Measurements from ENCODE around the gene EDNRB.
"Not testable (repeated sequence)": the region's sequence is repeated elsewhere in the genome, so short reads cannot be mapped to it uniquely, and the experiment has no call there.

Gene EDNRB

DNA sequence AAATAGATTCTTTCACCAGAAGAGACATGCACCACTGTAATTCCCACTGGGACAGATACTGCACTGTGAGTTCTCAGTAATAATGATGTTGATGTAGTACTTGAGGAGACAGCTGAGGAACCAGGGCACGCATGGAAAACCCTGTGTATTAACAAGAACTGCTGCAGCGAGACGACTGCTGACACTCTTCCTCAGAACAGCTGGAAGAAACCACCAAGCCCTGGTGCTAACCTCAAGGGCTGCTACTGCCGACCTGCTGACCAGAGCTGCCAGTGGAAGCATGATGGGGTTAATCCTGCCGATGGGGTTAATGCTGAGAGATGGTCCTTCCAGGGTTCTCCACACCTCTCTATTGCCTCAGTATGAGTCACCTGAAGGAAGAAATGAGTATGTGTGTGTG is 45.6 kb downstream of the EDNRB start:
- no peaks in the 10 kb centered on the region for H3K4me1 Mint-ChIP-seq

DNA sequence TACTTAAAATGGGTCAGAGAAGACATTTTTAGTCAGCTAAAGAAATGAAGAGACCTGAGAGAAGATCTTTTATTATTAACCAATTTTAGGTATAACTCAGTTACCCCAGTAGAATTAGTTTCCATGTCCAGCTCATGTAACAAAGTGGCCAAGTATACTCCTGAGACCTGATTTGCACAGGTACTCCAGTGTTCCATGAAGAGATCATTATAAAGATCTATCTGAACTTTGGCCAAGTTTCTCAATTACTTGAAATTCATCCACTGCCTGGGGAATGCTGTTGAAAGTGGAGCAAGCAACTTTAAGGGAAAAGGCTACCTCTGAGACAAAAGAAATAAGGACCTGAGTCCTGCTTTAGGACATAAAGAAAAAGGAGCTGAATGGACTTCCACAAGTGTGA is 47.0 kb downstream of the EDNRB start:
- ATAC-seq (no peak), DNase-seq (no peak)
- no peaks in the 10 kb centered on the region for H3K27me3 Mint-ChIP-seq
- peaks cover 11 to 18% of the 10 kb centered on the region in 2 donors for H3K9me3 Mint-ChIP-seq
- H3K4me1 Mint-ChIP-seq = no peaks in the 10 kb centered on the region
- no peak overlapping the region for H3K27ac Mint-ChIP-seq
- no peak overlapping the region for H3K4me3 Mint-ChIP-seq

More for the DNA sequence above, 45.6 kb downstream of the EDNRB start:
- no peak for DNase-seq
- Mint-ChIP-seq H3K27me3 (no peaks in the 10 kb centered on the region), H3K27ac (no peak overlapping the region), H3K9me3 (peaks cover 10 to 11% of the 10 kb centered on the region in 2 donors), H3K4me3 (no peak overlapping the region)
- ATAC-seq = no peak

DNA sequence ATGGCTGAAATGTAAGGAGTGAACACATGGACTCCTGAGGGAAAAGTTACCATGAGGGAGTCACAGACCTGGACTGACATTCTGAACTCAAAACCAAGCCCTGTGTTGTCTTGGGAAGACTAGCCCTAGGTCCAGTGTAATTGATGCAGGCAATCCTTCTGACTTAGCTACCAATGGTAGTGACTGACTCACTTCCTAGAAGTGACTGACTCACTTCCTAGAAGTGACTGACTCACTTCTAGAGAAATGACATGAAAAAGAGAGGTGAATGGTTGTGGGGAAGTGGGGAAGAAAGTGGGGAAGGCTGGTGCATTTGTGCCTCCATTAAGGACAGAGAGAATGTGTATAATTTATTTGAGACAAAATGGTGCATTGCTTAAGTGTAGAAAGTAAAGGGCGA is 49.9 kb downstream of the EDNRB start:
- H3K4me3 Mint-ChIP-seq = peak overlapping the region in 1 of 2 donors; percentile 2
- H3K4me1 Mint-ChIP-seq = no peaks in the 10 kb centered on the region
- peak in 1 of 2 donors; percentile 15 for DNase-seq
- H3K9me3 Mint-ChIP-seq = peaks cover 11 to 18% of the 10 kb centered on the region in 2 donors
- H3K27me3 Mint-ChIP-seq = peaks cover 8% of the 10 kb centered on the region
- peak; percentile 87 for ATAC-seq
- H3K27ac Mint-ChIP-seq = peak overlapping the region; percentile 13 to 16

DNA sequence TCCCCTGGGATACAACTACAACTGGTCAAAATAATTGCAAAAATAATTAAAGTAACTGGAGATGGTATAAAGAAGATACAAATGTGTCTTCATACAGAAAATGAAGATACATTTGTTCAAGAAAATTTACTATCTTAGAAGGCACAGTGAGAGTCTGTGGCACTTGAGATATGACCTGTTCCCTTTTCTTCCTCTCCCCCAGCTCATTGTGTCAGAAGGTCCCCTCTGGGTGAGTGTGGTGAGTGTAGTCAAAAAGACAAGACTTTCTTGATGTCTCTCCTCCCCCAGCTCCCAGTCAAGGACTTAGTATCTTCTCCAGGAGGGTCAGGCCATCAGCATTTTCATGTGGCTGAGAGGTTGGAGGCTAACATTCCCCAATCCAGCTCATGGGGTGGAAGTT is 51.7 kb downstream of the EDNRB start:
- Mint-ChIP-seq H3K9me3 (peaks cover 11 to 18% of the 10 kb centered on the region in 2 donors), H3K27me3 (peaks cover 8% of the 10 kb centered on the region), H3K4me3 (no peak overlapping the region), H3K4me1 (no peaks in the 10 kb centered on the region), H3K27ac (no peak overlapping the region)
- no peak for DNase-seq
- ATAC-seq = no peak

DNA sequence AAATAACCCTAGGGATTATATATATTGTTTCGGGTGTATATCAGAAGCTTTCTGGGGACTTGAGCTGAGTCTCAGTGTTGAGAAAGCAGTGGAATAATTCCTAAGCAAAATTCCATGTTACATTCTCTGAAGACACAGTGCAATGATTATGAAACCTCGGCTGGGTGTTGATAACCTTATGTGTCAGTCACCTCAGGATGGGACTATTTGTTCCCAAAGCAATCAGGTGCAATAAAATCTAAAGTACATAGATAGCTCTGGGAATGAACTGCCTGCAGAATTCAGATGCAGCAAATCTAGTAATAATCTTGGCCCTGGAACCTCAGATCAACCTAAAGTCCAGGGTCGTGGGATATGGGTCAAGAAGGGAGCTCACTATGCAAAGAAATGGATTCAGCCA is 53.0 kb downstream of the EDNRB start:
- H3K4me3 Mint-ChIP-seq = no peak overlapping the region
- peaks cover 8% of the 10 kb centered on the region for H3K27me3 Mint-ChIP-seq
- peaks cover 10 to 18% of the 10 kb centered on the region in 2 donors for H3K9me3 Mint-ChIP-seq
- no peak for DNase-seq
- H3K27ac Mint-ChIP-seq = no peak overlapping the region
- no peaks in the 10 kb centered on the region for H3K4me1 Mint-ChIP-seq
- ATAC-seq = no peak

DNA sequence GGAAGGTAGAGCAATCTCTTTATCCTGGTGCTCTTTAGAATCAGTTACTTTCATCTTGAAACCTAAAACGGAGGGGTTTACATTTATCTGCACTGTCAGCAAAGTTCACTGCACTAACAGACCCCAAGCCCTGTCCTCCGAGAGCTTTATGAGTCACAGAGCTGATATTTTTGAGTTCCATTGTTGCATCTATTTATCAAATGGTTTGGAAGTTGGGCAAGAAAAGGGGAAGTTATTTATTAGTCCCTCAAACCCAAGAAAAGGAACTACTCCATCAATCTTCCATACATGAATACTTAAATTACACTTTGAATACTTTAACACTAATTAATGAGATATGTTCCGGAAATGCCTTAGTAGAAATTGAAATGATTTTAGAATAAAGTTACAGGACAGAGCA is 55.5 kb downstream of the EDNRB start:
- peaks cover 8% of the 10 kb centered on the region for H3K27me3 Mint-ChIP-seq
- ATAC-seq (no peak), DNase-seq (no peak)
- no peak overlapping the region for H3K27ac Mint-ChIP-seq
- H3K9me3 Mint-ChIP-seq = peaks cover 0 to 10% of the 10 kb centered on the region in 2 donors
- H3K4me1 Mint-ChIP-seq = no peaks in the 10 kb centered on the region
- H3K4me3 Mint-ChIP-seq = no peak overlapping the region

DNA sequence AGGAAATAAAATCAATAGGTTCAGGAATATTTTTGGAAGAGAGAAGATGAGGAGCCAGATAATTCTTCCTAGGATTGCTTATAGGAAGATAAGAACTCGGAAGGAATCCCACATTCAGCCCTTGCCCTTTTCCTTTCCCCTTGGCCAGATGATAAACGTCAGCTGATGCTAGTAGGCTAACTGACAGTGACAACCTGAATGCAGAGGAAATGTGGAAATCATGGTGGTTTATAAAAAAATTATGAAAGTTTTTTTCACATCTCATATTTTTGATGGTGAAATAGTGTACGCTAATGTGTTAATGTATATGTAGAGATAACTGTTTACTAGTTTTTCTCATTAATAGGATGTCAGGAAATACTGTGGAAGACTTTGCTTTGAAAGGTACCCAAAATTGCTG is 56.9 kb downstream of the EDNRB start:
- ATAC-seq = no peak
- no peak overlapping the region for H3K4me3 Mint-ChIP-seq
- DNase-seq = no peak
- H3K9me3 Mint-ChIP-seq = no peaks in the 10 kb centered on the region
- peaks cover 8% of the 10 kb centered on the region for H3K27me3 Mint-ChIP-seq
- H3K4me1 Mint-ChIP-seq = no peaks in the 10 kb centered on the region
- no peak overlapping the region for H3K27ac Mint-ChIP-seq

DNA sequence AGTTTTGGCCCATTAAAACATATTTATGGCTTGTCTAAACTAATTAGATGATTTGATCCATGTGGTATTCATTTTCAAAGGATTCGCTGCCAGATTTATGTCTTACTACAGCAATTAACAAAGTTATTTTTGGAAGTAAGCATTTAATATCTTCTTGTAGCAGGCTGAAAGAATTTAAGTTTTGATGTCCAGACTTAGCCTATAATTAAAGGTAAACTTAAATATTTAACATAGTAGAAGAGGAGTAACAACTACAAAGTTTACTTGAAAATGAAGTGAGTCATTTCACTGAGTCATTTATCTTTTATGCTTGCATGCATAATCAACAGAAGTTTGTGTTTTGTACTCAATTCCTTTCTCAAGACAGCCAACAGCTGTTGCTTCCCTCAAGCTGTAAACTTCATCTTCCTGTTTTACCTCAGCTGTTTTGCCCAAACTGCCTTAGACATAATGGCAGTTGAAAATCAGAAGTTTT is 58.1 kb downstream of the EDNRB start:
- ATAC-seq (no peak), DNase-seq (no peak)
- H3K4me1 Mint-ChIP-seq = no peaks in the 10 kb centered on the region
- H3K27me3 Mint-ChIP-seq = peaks cover 8% of the 10 kb centered on the region
- no peak overlapping the region for H3K27ac Mint-ChIP-seq
- no peak overlapping the region for H3K4me3 Mint-ChIP-seq
- H3K9me3 Mint-ChIP-seq = no peaks in the 10 kb centered on the region

DNA sequence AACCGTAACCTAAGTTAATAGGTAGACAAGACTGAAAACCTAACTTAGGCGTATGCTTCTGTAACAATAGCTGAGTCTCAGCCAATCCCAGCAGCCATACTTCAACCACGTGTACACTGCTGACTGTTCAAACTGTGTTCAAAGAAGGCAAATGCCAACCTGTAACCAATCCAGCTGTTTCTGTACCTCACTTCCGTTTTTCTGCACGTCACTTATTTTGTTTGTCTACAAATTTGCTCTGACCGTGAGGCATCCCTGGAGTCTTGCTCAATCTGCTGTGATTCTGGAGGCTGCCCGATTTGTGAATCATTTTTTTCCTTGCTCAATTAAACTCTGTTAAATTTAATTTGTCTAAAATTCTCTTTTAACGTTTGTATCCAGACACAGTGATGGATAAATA is 59.2 kb downstream of the EDNRB start:
- Mint-ChIP-seq H3K27ac (peak overlapping the region in 1 of 2 donors; percentile 35), H3K27me3 (peaks cover 8% of the 10 kb centered on the region), H3K4me3 (no peak overlapping the region), H3K9me3 (no peaks in the 10 kb centered on the region), H3K4me1 (no peaks in the 10 kb centered on the region)
- DNase-seq = no peak
- ATAC-seq = no peak

DNA sequence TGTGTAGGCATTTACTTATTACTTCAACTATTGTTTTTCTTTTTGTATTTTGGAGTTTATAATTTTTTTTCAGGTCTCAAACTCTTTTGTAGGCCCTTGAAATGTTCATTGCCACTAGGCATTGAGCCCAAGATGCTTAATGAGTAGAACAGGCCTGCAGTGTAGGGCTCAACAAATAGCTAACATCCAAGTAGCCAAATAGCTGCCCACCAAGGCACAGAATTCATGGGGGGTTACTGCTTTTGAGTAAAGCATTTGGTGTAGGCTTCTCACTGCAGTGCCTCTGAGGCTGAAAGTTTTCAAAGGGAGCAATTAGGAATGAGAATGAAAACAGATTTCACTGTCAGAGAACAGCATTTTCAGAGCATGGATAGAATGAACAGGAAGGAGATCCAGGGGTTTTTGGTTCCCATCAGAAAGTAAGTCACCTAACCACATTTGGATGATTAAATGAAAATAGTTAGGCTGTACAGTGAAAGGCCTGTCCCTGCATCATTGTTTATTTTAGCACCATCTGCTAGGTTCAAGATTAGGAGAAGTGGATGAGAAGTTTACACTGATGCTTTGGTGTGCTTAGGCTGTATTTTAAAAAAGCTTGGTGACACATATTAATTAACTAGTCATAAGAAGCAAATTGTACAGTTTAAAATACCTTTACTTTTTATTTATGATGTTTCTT is 61.0 kb downstream of the EDNRB start:
- Mint-ChIP-seq H3K4me1 (no peaks in the 10 kb centered on the region), H3K27me3 (no peaks in the 10 kb centered on the region), H3K9me3 (no peaks in the 10 kb centered on the region), H3K27ac (no peak overlapping the region), H3K4me3 (no peak overlapping the region)
- no peak for ATAC-seq
- DNase-seq = no peak

DNA sequence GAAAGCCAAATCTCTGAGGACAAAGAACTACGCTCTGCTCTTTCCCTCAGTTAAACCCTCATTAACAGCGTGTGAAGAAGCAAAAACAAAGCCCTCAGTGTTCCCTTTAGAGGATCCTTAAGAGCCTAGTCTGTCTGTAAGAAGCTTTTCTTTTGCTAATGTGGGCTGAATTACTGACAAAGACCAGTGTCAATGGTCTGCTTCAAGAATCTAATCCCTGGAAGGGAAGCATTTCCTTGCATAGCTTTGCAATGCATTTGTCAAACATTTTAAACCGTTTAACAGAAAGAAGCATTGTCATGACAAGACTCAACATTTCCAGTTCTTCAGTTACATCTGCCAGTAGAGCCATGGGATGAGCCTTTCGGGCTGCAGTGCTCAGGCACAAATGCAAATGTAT is 64.9 kb downstream of the EDNRB start:
- H3K27ac Mint-ChIP-seq = no peak overlapping the region
- no peaks in the 10 kb centered on the region for H3K4me1 Mint-ChIP-seq
- H3K9me3 Mint-ChIP-seq = peaks cover 0 to 7% of the 10 kb centered on the region in 2 donors
- DNase-seq (no peak), ATAC-seq (no peak)
- H3K4me3 Mint-ChIP-seq = no peak overlapping the region
- no peaks in the 10 kb centered on the region for H3K27me3 Mint-ChIP-seq

DNA sequence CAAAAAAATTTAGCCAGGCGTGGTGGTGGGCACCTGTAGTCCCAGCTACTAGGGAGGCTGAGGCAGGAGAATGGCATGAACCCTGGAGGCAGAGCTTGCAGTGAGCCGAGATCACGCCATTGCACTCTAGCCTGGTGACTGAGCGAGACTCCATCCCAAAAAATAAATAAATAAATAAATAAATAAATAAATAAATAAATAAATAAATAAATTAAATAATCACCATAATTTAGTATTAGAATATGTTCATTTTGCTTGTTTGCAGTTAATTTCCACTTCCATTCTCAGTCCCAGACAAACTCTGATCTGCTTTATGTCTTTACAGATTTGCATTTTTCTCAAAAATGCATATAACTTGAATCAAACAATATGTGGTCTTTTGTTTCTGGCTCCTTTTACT is 70.6 kb downstream of the EDNRB start:
- H3K4me1 Mint-ChIP-seq, H3K9me3 Mint-ChIP-seq, H3K27ac Mint-ChIP-seq, DNase-seq, H3K4me3 Mint-ChIP-seq, ATAC-seq, H3K27me3 Mint-ChIP-seq: not testable (repeated sequence)

DNA sequence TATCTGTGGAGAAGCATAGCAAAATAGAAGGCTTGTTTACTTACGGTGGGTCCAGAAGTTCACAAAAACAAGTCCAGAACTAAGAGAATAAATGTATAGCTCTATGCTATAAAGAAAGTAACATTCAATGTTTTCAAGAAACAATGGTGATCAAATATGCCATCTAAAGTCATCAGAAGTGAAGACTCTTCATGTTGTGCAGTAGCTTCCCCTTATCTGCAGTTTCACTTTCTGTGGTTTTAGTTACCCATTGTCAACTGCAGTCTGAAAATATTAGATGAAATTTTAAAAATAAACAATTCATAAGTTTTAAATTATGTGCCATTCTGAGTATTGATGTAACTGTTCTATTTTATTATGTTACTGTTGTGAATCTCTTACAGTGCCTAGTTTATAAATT is 72.5 kb downstream of the EDNRB start:
- H3K9me3 Mint-ChIP-seq = no peaks in the 10 kb centered on the region
- H3K27ac Mint-ChIP-seq = no peak overlapping the region
- H3K27me3 Mint-ChIP-seq = no peaks in the 10 kb centered on the region
- ATAC-seq = no peak
- no peak overlapping the region for H3K4me3 Mint-ChIP-seq
- no peaks in the 10 kb centered on the region for H3K4me1 Mint-ChIP-seq
- DNase-seq = no peak

All from stimulated activated naive CD8-positive, alpha-beta T cell treated with anti-CD3 and anti-CD28 coated beads, Interleukin-15, amount 100 ng/mL, for 72 hours (primary cell).